Adipocyte (in vitro differentiated cells): Measurements from ENCODE around the gene RNF10.
"Not testable (repeated sequence)": the region's sequence is repeated elsewhere in the genome, so short reads cannot be mapped to it uniquely, and the experiment has no call there.

Experiments used
- DNase-seq: peaks from one replicate; pipeline ENCODE4 v3.0.0-alpha.2; 2015; ENCODE audit warnings: low read depth
- H3K27me3 ChIP-seq: replicated peaks from 2 replicates; pipeline ENCODE4 v1.7.0; 2013; ENCODE audit warnings: mild to moderate bottlenecking, low read length, moderate library complexity; ENCODE audit not compliant: control insufficient read depth, insufficient read depth
- H3K36me3 ChIP-seq: 2 replicates; pipeline ENCODE4 v1.7.0; 2013; ENCODE audit warnings: low read length, mild to moderate bottlenecking, moderate library complexity; ENCODE audit not compliant: control insufficient read depth, insufficient read depth, severe bottlenecking
- H3K4me1 ChIP-seq: 2 replicates; pipeline ENCODE4 v1.7.0; 2013; ENCODE audit warnings: mild to moderate bottlenecking, low read length, moderate library complexity; ENCODE audit not compliant: control insufficient read depth, insufficient read depth
- H3K4me3 ChIP-seq: 2 replicates; pipeline ENCODE4 v1.7.0; 2013; ENCODE audit warnings: mild to moderate bottlenecking, low read length, moderate library complexity
- H3K9ac ChIP-seq: 2 replicates; pipeline ENCODE4 v1.7.0; 2013; ENCODE audit warnings: mild to moderate bottlenecking, low read length, moderate library complexity
- H3K9me3 ChIP-seq: 2 replicates; pipeline ENCODE4 v1.7.0; 2013; ENCODE audit warnings: mild to moderate bottlenecking, low read length, moderate library complexity; ENCODE audit not compliant: control insufficient read depth

The RNF10 gene

DNA sequence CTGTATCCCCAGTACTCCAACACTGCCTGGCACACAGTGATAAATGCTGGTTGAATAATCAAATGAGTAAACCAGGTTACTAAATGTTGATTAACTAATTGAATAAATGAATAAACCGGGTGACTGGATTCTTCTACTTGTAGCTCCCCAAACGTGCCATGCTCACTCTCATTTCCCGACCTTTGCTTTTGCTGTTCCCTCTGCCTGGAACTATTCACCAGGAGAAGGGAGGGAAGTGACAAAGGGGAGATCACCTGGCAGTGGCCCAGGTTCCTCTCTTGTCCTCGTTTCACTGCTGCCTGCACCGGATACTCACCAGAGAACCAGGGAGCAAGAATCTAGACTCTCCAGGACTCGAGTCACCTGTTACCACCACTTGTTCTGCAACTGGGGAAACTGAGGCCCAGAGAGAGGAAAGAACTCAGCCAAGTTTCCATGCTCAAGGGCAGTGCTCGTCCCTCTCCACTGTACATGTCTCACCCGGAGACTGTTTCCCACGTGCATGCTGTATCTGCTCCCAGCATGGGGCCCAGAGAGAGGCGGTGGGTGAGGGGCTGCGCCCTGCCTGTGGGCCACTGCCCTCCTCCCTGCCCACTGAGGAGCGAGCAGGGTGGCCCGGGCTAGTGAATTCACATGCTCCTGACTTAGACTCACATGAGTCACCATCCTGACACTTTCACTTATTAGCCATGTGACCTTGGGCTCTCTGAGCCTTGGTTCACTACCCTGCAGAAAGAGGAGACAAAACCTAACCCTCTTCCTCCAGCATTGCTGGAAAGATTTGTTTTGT, 64.7 kb downstream of the RNF10 start:
- Histone ChIP-seq H3K4me1 (peaks cover 9% of the 10 kb centered on the region), H3K4me3 (no peak overlapping the region), H3K9ac (no peak overlapping the region), H3K36me3 (no peaks in the 10 kb centered on the region), H3K27me3 (peaks cover 23% of the 10 kb centered on the region), H3K9me3 (no peaks in the 10 kb centered on the region)
- DNase-seq = no peak

DNA sequence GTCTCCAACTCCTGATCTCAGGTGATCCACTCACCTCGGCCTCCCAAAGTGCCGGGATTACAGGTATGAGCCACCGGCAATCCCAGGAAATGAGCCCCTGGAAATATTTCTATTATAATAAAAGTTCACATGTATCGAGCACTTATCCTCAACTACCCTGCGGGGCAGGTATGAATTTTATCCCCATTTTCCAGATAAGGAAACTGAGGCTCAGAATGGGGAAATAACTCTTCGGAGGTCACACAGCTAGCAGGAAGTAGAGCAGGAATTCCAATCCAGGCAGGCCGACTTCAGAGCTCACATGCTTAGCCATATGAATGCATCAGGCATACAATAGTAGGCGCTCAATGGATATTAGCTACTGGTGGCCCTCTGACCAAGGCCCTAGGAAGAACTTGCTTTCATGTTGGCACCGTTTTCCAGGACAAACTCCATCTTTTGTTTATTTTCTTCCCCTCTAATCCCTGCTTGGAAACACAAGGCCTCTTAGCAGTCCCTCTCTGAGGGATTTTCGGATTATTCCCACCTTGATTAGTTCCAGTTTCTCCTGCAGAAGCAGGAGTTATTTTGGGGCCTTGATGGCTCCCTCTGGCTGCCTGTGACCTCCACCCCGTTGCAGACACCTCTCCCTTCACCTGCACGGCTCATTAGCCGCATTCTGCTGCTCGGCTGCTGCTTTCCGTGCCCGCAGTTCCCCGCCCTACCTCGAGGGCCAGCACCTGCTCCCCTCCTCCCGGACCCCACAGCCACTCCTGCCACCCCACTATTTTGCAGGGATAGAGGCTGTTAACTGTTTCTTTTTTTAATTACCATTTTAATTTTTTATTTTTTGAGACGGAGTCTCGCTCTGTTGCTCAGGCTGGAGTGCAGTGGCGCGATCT, 65.8 kb downstream of the RNF10 start:
- H3K9ac ChIP-seq = no peak overlapping the region
- no peaks in the 10 kb centered on the region for H3K9me3 ChIP-seq
- H3K4me3 ChIP-seq = no peak overlapping the region
- H3K4me1 ChIP-seq = peaks cover 9% of the 10 kb centered on the region
- H3K36me3 ChIP-seq = no peaks in the 10 kb centered on the region
- peaks cover 23% of the 10 kb centered on the region for H3K27me3 ChIP-seq
- DNase-seq = no peak

DNA sequence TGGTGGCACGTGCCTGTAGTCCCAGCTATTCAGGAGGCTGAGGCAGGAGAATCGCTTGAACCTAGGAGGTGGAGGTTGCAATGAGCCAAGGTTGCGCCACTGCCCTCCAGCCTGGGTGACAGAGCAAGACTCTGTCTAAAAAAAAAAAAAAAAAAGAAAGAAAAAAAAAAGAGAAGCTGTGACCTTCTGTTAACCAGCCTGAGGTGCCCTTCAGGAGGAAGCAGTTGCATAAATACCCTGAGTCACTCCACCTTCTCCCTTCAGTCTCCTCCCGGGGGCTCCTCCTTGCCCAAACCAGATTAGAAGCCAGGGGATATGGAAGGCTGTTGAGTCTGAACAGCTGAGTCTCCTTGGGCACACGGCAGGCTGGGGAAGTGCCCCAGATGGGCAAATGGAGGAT, 68.3 kb downstream of the RNF10 start:
- not testable (repeated sequence) for H3K36me3 ChIP-seq, H3K9ac ChIP-seq, DNase-seq, H3K4me1 ChIP-seq, H3K4me3 ChIP-seq, H3K9me3 ChIP-seq
- H3K27me3 ChIP-seq = peaks cover 17% of the 10 kb centered on the region

DNA sequence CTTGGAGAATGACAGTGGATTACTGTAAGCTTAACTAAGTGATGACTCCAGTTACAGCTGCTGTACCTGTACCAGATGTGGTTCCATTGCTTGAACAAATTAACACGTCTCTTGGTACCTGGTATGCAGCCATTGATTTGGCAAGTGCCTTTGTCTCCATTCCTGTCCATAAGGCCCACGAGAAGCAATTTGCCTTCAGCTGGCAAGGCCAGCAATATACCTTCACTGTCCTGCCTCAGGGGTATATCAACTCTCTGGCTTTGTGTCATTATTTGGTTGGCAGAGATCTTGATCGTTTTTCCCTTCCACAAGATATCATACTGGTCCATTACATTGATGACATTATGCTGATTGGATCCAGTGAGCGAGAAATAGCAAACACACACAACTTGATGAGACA, 76.4 kb downstream of the RNF10 start:
- no peak for DNase-seq

DNA sequence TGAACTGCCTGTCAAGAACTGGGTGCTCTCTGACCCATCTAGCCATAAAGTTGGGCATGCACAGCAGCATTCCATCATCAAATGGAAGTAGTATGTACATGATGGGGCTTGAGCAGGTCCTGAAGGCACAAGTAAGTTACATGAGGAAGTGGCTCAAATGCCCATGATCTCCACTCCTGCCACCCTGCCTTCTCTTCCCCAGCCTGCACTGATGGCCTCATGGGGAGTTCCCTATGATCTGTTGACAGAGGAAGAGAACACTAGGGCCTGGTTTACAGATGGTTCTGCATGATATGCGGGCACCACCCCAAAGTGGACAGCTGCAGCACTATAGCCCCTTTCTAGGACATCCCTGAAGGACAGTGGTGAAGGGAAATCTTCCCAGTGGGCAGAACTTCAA, 77.4 kb downstream of the RNF10 start:
- H3K27me3 ChIP-seq = peaks cover 35% of the 10 kb centered on the region
- H3K36me3 ChIP-seq, H3K4me1 ChIP-seq, H3K9me3 ChIP-seq, DNase-seq, H3K4me3 ChIP-seq, H3K9ac ChIP-seq: not testable (repeated sequence)

More for the DNA sequence above, 76.4 kb downstream of the RNF10 start:
- no peaks in the 10 kb centered on the region for H3K9me3 ChIP-seq
- H3K9ac ChIP-seq = no peak overlapping the region
- H3K36me3 ChIP-seq = no peaks in the 10 kb centered on the region
- H3K27me3 ChIP-seq = peaks cover 35% of the 10 kb centered on the region
- H3K4me1 ChIP-seq = no peaks in the 10 kb centered on the region
- no peak overlapping the region for H3K4me3 ChIP-seq

DNA sequence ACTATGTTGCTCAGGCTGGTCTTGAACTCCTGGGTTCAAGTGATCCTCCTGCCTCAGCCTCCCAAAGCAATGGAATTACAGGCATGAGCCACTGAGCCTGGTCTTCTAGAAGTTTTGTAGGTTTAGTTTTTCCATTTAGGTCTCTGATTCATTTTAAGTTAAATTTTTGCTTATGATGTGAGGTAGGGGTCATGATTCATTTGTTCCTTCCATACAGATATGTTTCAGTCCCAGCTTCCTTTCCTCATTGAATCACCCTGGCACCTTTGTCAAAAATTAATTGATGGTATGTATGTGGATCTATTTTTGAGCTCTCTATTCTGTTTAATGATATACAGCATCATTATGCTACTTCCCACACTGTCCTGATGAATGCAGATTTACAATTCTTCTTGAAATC, 80.7 kb downstream of the RNF10 start:
- peaks cover 5% of the 10 kb centered on the region for H3K9me3 ChIP-seq
- DNase-seq = no peak
- no peak overlapping the region for H3K4me3 ChIP-seq
- H3K36me3 ChIP-seq = no peaks in the 10 kb centered on the region
- H3K9ac ChIP-seq = no peak overlapping the region
- H3K4me1 ChIP-seq = no peaks in the 10 kb centered on the region
- peaks cover 43% of the 10 kb centered on the region for H3K27me3 ChIP-seq

DNA sequence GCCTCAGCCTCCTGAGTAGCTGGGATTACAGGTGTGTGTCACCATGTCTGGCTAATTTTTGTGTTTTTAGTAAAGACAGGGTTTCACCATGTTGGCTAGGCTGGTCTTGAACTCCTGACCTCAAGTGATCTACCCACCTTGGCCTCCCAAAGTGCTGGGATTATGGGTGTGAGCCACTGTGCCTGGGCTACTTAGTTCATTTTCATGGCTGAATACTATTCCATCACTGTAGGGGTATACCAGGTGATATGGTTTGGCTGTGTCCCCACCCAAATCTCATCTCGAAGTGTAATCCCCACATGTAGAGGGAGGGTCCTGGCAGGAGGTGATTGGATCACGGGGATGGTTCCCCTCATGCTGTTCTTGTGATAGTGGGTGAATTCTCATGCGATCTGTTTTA, 83.0 kb downstream of the RNF10 start:
- H3K4me1 ChIP-seq, H3K9ac ChIP-seq, H3K36me3 ChIP-seq, H3K4me3 ChIP-seq, H3K9me3 ChIP-seq, DNase-seq: not testable (repeated sequence)
- peaks cover 43% of the 10 kb centered on the region for H3K27me3 ChIP-seq

DNA sequence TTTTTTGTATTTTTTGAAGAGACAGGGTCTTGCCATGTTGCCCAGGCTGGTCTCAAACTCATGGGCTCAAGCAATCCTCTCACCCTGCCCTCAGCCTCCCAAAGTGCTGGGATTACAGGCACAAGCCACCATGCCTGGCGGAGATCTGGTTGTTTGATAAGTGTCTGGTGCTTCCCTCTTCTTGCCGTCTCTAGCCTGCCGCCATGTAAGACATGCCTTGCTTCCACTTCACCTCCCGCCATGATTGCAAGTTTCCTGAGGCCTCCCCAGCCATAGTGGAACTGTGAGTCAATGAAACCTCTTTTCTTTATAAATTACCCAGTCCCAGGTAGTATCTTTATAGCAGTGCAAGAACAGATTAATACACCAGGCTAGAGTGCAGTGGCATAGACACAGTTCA, 83.6 kb downstream of the RNF10 start:
- H3K4me1 ChIP-seq, H3K4me3 ChIP-seq, H3K9me3 ChIP-seq, DNase-seq, H3K9ac ChIP-seq, H3K36me3 ChIP-seq: not testable (repeated sequence)
- H3K27me3 ChIP-seq = peaks cover 41% of the 10 kb centered on the region

DNA sequence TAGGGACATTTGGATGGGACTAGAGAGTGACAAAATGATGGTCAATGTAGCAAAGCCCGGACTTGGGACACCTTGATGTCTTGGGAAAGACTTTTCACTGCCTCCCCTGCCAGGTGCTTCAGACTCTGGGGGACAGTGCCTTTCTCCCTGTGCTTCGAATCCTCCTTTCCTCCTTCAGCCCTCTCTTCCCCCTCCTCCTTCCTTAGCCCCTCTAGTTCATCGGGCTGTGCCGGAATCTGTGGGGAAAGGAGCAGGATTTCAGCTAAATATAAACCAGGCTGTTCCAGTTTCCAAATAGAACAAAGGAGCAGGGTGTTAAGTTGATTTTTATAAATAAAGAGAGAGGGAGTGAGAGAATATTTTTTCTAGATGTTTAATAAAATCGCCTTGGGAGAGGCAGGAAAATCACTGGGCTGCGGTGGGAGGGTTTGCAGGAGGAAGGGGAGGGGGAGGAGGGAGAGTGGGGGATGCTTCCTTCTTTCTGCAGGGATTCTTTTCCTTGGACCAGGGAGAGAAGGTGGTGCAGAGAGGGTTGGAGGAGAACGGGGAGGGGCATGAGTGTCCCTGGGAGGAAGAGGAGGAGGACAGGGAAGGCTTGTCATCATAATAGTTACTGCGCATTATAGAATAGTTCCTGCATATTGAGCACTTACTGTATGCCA, 84.9 kb downstream of the RNF10 start:
- DNase-seq = no peak
- no peak overlapping the region for H3K9ac ChIP-seq
- no peak overlapping the region for H3K4me3 ChIP-seq
- no peaks in the 10 kb centered on the region for H3K4me1 ChIP-seq
- peaks cover 44% of the 10 kb centered on the region for H3K27me3 ChIP-seq
- H3K9me3 ChIP-seq = peaks cover 5% of the 10 kb centered on the region
- no peaks in the 10 kb centered on the region for H3K36me3 ChIP-seq

DNA sequence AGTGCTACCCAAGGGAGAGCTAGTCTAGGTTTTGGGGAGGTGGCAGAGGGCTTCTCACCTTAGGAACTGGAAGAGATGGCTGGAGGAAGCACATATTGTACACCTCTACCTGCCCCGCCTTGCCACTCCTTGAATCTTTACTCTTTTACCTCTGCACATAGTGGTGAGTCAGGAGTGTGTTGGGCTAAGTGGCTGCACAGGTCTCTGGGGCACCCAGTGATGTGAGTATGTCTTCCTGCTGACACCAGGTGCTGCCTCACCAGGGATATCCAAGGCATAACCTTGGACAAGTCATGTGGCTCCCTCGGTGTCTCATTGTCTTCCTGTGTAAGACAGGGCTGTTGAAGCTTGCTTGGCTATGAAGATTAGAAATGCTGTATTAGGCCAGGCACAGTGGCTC, 86.5 kb downstream of the RNF10 start:
- no peak overlapping the region for H3K9ac ChIP-seq
- H3K4me1 ChIP-seq = no peaks in the 10 kb centered on the region
- peaks cover 5% of the 10 kb centered on the region for H3K9me3 ChIP-seq
- DNase-seq = no peak
- peaks cover 44% of the 10 kb centered on the region for H3K27me3 ChIP-seq
- H3K4me3 ChIP-seq = no peak overlapping the region
- no peaks in the 10 kb centered on the region for H3K36me3 ChIP-seq
